Thyroid gland (tissue), 4 donors: ENCODE data around the gene EP400. TPM values are rescaled to one million over a fixed set of nuclear protein-coding genes. Genes with fewer than 3 reads are reported as not detected.

Experiments
- DNase-seq, 2 donors: peaks; one replicate each; pipeline ENCODE4 v3.0.0-alpha.2; 2019
- H3K27ac ChIP-seq, 3 donors: fragments of 200-600 bp; sonication (generic); 1 replicate in 2 of 3; 2 replicates in 1 of 3; pipeline ENCODE4 v1.5.1; 2016 to 2019; ENCODE audit warnings: mild to moderate bottlenecking in 1 of 3, moderate library complexity in 1 of 3
- H3K27me3 ChIP-seq: fragments of 200-600 bp; sonication (generic); one replicate; pipeline ENCODE4 v1.5.1; 2019
- H3K36me3 ChIP-seq, 2 donors: fragments of 200-600 bp; sonication (generic); one replicate each; pipeline ENCODE4 v1.5.1; 2016 to 2019
- H3K4me1 ChIP-seq, 2 donors: fragments of 200-600 bp; sonication (generic); one replicate each; pipeline ENCODE4 v1.5.1; 2017 to 2019
- H3K4me3 ChIP-seq, 3 donors: fragments of 200-600 bp; sonication (generic); replicated peaks in 1 of 3; 1 replicate in 2 of 3; 2 replicates in 1 of 3; pipeline ENCODE4 v1.5.1; 2016; ENCODE audit warnings: mild to moderate bottlenecking in 1 of 3
- H3K9me3 ChIP-seq: fragments of 200-600 bp; sonication (generic); one replicate; pipeline ENCODE4 v1.5.1; 2017
- CTCF ChIP-seq, 6 experiments: fragments of 200-600 bp in 3 of 6; fragments of 450-650 bp in 3 of 6; sonication (generic) in 3 of 6; IDR thresholded peaks; one replicate each; pipeline ENCODE4 v1.5.1; 2016 to 2019; ENCODE audit warnings: antibody characterized with exemption in 6 of 6, mild to moderate bottlenecking in 2 of 6, inconsistent platforms in 1 of 6, moderate library complexity in 1 of 6
- POLR2A ChIP-seq, 2 donors: fragments of 450-650 bp; IDR thresholded peaks; one replicate each; pipeline ENCODE4 v1.6.1; 2017; ENCODE audit warnings: antibody characterized with exemption in 2 of 2, mild to moderate bottlenecking in 2 of 2, moderate library complexity in 1 of 2
- WGBS, 2 donors: methylation state at CpG; one replicate each; pipeline ENCODE4 v1.1.5; 2017; 5-methylcytosine and 5-hydroxymethylcytosine counted together
- intact Hi-C: fragments of 100-400 bp; cut with DNase I; formaldehyde crosslinking; loops from one replicate; pipeline ENCODE4 v1.15.1; 2023
- total RNA-seq, 4 donors: library from RNA; depleted of rRNA; stranded (reverse); fragments of >200 nt; gene quantifications; one replicate each; pipeline ENCODE4 v1.2.3, GENCODE V29; 2016

The EP400 gene
- total RNA-seq, 4 donors from 2014 or later = 22.1 to 51.8 (median 25.4) TPM

GRCh38 chr12:132068250-132068649, 118.5 kb downstream of the EP400 start:
- no peaks in the 10 kb centered on the region for H3K27me3 ChIP-seq
- no peak overlapping the region for H3K27ac ChIP-seq
- peaks cover 39 to 43% of the 10 kb centered on the region in 2 donors for H3K36me3 ChIP-seq
- no peaks in the 10 kb centered on the region for H3K4me1 ChIP-seq
- no peak overlapping the region for H3K4me3 ChIP-seq
- intact Hi-C loops = no loop called here
- 96 to 100% methylated on average over 3 to 4 of the region's 5 CpGs for WGBS, 2 donors
- no peaks in the 10 kb centered on the region for H3K9me3 ChIP-seq
- TF ChIP-seq CTCF (IDR thresholded peaks at IDR 0.05) = no peak
- TF ChIP-seq POLR2A (IDR thresholded peaks at IDR 0.05) = no peak
- no peak for DNase-seq

GRCh38 chr12:132069336-132069985, 119.7 kb downstream of the EP400 start:
- no peaks in the 10 kb centered on the region for H3K9me3 ChIP-seq
- TF ChIP-seq POLR2A (IDR thresholded peaks at IDR 0.05) (no peak), CTCF (IDR thresholded peaks at IDR 0.05) (no peak)
- DNase-seq = no peak
- peaks cover 33 to 45% of the 10 kb centered on the region in 2 donors for H3K36me3 ChIP-seq
- H3K4me1 ChIP-seq = no peaks in the 10 kb centered on the region
- 95 to 97% methylated on average over 24 to 26 of the region's 26 CpGs for WGBS, 2 donors
- intact Hi-C loops = no loop called here
- H3K27me3 ChIP-seq = no peaks in the 10 kb centered on the region
- H3K27ac ChIP-seq = no peak overlapping the region
- H3K4me3 ChIP-seq = no peak overlapping the region

GRCh38 chr12:132070298-132070697, 120.6 kb downstream of the EP400 start:
- TF ChIP-seq CTCF (IDR thresholded peaks at IDR 0.05) (no peak), POLR2A (IDR thresholded peaks at IDR 0.05) (no peak)
- intact Hi-C loops = no loop called here
- Histone ChIP-seq H3K4me3 (no peak overlapping the region), H3K27ac (no peak overlapping the region), H3K4me1 (no peaks in the 10 kb centered on the region), H3K9me3 (no peaks in the 10 kb centered on the region), H3K36me3 (peaks cover 33 to 45% of the 10 kb centered on the region in 2 donors), H3K27me3 (no peaks in the 10 kb centered on the region)
- 88 to 91% methylated on average over 8 of the region's 8 CpGs for WGBS, 2 donors
- no peak for DNase-seq

GRCh38 chr12:132071040-132071810, 121.5 kb downstream of the EP400 start:
- 91 to 92% methylated on average over 12 of the region's 12 CpGs for WGBS, 2 donors
- Histone ChIP-seq H3K36me3 (peaks cover 33 to 49% of the 10 kb centered on the region in 2 donors), H3K4me3 (no peak overlapping the region)

More at GRCh38 chr12:132071040-132071810, 121.5 kb downstream of the EP400 start:
- H3K27ac ChIP-seq = no peak overlapping the region
- no peaks in the 10 kb centered on the region for H3K4me1 ChIP-seq
- intact Hi-C loops = no loop called here
- no peak for TF ChIP-seq CTCF (IDR thresholded peaks at IDR 0.05)
- TF ChIP-seq POLR2A (IDR thresholded peaks at IDR 0.05) = no peak
- DNase-seq = no peak
- H3K9me3 ChIP-seq = no peaks in the 10 kb centered on the region
- H3K27me3 ChIP-seq = no peaks in the 10 kb centered on the region
